MCF 10A (cell line): ENCODE data around the gene SH2D4B. TPM values are rescaled to one million over a fixed set of nuclear protein-coding genes. Genes with fewer than 3 reads are reported as not detected.

Experiments used
- BruUV-seq: library from RNA; stranded (reverse); fragments of 400-500 nt; replicated peaks from 2 replicates; lab custom pipeline; 2021; lab: Mats Ljungman, UMichigan
- CTCF ChIA-PET: fragments of 300-600 bp; sonication (Branson Sonifier 250); formaldehyde crosslinking; extraction: SDS; loops from one replicate; lab custom pipeline; 2021; ENCODE audit warnings: antibody characterized with exemption, inconsistent platforms; lab: Yijun Ruan, JAX
- POLR2A ChIA-PET: fragments of 300-600, 350-650 bp; sonication (Branson Sonifier 250); formaldehyde crosslinking; extraction: SDS; loops from one replicate; lab custom pipeline; 2020; ENCODE audit warnings: antibody characterized with exemption, inconsistent platforms; lab: Yijun Ruan, JAX
- DNase-seq: peaks from one replicate; pipeline ENCODE4 v3.0.0-alpha.2; 2018; ENCODE audit not compliant: unreplicated experiment
- H3K27ac Mint-ChIP-seq: one replicate; pipeline ENCODE4 v1.8.0; 2022; ENCODE audit warnings: mild to moderate bottlenecking, low read depth, mixed read lengths; ENCODE audit not compliant: unreplicated experiment
- H3K27me3 Mint-ChIP-seq: one replicate; pipeline ENCODE4 v1.8.0; 2022; ENCODE audit warnings: mixed read lengths; ENCODE audit not compliant: insufficient read depth, unreplicated experiment
- H3K36me3 Mint-ChIP-seq: one replicate; pipeline ENCODE4 v1.8.0; 2022; ENCODE audit warnings: mild to moderate bottlenecking, moderate library complexity, mixed read lengths; ENCODE audit not compliant: insufficient read depth, unreplicated experiment
- H3K4me1 Mint-ChIP-seq: one replicate; pipeline ENCODE4 v1.8.0; 2022; ENCODE audit warnings: mixed read lengths; ENCODE audit not compliant: insufficient read depth, unreplicated experiment
- H3K4me3 Mint-ChIP-seq: one replicate; pipeline ENCODE4 v1.8.0; 2022; ENCODE audit warnings: mild to moderate bottlenecking, moderate library complexity, mixed read lengths; ENCODE audit not compliant: unreplicated experiment
- H3K9me3 Mint-ChIP-seq: one replicate; pipeline ENCODE4 v1.8.0; 2022; ENCODE audit warnings: mixed read lengths; ENCODE audit not compliant: unreplicated experiment
- intact Hi-C: fragments of 100-400 bp; cut with micrococcal nuclease; formaldehyde crosslinking; loops from 2 replicates; pipeline ENCODE4 v1.14.1; 2022
- total RNA-seq: library from RNA; stranded (reverse); gene quantifications from 2 replicates; pipeline ENCODE4 v1.2.3, GENCODE V29; 2022
- TF ChIP-seq, protein P1 (sequence below): fragments of 200-600 bp; IDR thresholded peaks from one replicate; pipeline ENCODE4 v1.8.0; 2022; ENCODE audit warnings: antibody characterized with exemption, mild to moderate bottlenecking; ENCODE audit not compliant: unreplicated experiment

SH2D4B gene
- total RNA-seq, 1 experiment from 2014 or later: not detected

GRCh38 chr10:80664071-80664680, 126.5 kb downstream of the SH2D4B start:
- ChIA-PET POLR2A (interaction anchor here (0.6 kb wide), 1 partner anchor 191 kb away, joined by 3 read pairs; no protein-coding TSS in a partner anchor), CTCF (interaction anchor here (0.6 to 6.3 kb wide), 47 partner anchors 8 to 1900 kb away, joined by 3 to 127 read pairs (median 4); no protein-coding TSS in a partner anchor)
- no TSS peak for BruUV-seq
- H3K4me3 Mint-ChIP-seq: no peak overlapping the region
- H3K4me1 Mint-ChIP-seq: no peaks in the 10 kb centered on the region
- no peaks in the 10 kb centered on the region for H3K36me3 Mint-ChIP-seq
- peaks cover 25% of the 10 kb centered on the region for H3K27me3 Mint-ChIP-seq
- H3K27ac Mint-ChIP-seq: no peak overlapping the region
- DNase-seq: peak; percentile 78
- TF ChIP-seq, protein P1, sequence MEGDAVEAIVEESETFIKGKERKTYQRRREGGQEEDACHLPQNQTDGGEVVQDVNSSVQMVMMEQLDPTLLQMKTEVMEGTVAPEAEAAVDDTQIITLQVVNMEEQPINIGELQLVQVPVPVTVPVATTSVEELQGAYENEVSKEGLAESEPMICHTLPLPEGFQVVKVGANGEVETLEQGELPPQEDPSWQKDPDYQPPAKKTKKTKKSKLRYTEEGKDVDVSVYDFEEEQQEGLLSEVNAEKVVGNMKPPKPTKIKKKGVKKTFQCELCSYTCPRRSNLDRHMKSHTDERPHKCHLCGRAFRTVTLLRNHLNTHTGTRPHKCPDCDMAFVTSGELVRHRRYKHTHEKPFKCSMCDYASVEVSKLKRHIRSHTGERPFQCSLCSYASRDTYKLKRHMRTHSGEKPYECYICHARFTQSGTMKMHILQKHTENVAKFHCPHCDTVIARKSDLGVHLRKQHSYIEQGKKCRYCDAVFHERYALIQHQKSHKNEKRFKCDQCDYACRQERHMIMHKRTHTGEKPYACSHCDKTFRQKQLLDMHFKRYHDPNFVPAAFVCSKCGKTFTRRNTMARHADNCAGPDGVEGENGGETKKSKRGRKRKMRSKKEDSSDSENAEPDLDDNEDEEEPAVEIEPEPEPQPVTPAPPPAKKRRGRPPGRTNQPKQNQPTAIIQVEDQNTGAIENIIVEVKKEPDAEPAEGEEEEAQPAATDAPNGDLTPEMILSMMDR: peak; percentile 94
- no peaks in the 10 kb centered on the region for H3K9me3 Mint-ChIP-seq
- intact Hi-C loops: loop anchor here (1.0 to 10.0 kb wide), 3 partner anchors 127 to 351 kb away; partner anchors contain the start of gene SH2D4B

DNA sequence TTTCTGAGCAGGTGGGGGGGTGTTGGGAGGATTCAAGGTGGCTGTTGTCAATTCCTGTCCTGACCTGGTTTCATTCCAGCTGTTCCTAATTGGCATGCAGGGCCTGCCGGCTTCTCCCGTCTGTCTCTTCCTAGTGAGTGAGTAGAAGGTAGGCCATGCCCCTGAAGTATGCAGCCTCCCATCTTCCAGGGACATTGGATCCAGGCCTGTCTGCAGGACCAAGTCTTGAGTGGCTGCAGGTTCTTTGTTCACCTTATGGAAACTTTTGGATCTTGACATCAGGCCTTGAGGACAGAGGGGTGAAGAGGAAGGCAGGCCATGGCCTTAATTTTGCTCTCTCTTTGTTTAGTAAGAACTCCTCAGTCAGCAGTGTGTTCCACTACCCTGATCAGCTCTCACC, 131.8 kb downstream of the SH2D4B start:
- intact Hi-C loops: loop anchor here (10.0 kb wide), 1 partner anchor 345 kb away; no protein-coding TSS in a partner anchor
- no peak for DNase-seq
- Mint-ChIP-seq H3K27ac (no peak overlapping the region), H3K4me1 (no peaks in the 10 kb centered on the region), H3K4me3 (no peak overlapping the region), H3K36me3 (no peaks in the 10 kb centered on the region), H3K9me3 (no peaks in the 10 kb centered on the region), H3K27me3 (peaks cover 25% of the 10 kb centered on the region)
- POLR2A ChIA-PET: no interaction called here
- TF ChIP-seq, protein P1: no peak
- CTCF ChIA-PET: interaction anchor here (0.6 to 2.6 kb wide), 3 partner anchors 255 to 324 kb away, joined by 3 to 13 read pairs (median 4); no protein-coding TSS in a partner anchor
- no TSS peak for BruUV-seq

GRCh38 chr10:80670774-80671173, 133.1 kb downstream of the SH2D4B start:
- no TSS peak for BruUV-seq
- CTCF ChIA-PET: interaction anchor here (0.6 to 3.2 kb wide), 4 partner anchors 8 to 1168 kb away, joined by 3 to 50 read pairs (median 6); no protein-coding TSS in a partner anchor

GRCh38 chr10:80671847-80672246, 134.1 kb downstream of the SH2D4B start:
- Mint-ChIP-seq H3K36me3 (peaks cover 6% of the 10 kb centered on the region), H3K4me1 (no peaks in the 10 kb centered on the region), H3K4me3 (no peak overlapping the region), H3K27me3 (peaks cover 15% of the 10 kb centered on the region), H3K9me3 (no peaks in the 10 kb centered on the region), H3K27ac (no peak overlapping the region)
- no peak for DNase-seq
- intact Hi-C loops: no loop called here
- CTCF ChIA-PET: interaction anchor here (0.7 to 3.2 kb wide), 7 partner anchors 9 to 1167 kb away, joined by 4 to 50 read pairs (median 7); no protein-coding TSS in a partner anchor
- BruUV-seq: no TSS peak
- TF ChIP-seq, protein P1: no peak
- POLR2A ChIA-PET: no interaction called here

More at GRCh38 chr10:80670774-80671173, 133.1 kb downstream of the SH2D4B start:
- no peak overlapping the region for H3K4me3 Mint-ChIP-seq
- intact Hi-C loops: no loop called here
- peaks cover 24% of the 10 kb centered on the region for H3K27me3 Mint-ChIP-seq
- TF ChIP-seq, protein P1: no peak
- POLR2A ChIA-PET: interaction anchor here (0.9 kb wide), 1 partner anchor 8 kb away, joined by 3 read pairs; no protein-coding TSS in a partner anchor
- H3K27ac Mint-ChIP-seq: no peak overlapping the region
- no peaks in the 10 kb centered on the region for H3K4me1 Mint-ChIP-seq
- H3K36me3 Mint-ChIP-seq: no peaks in the 10 kb centered on the region
- DNase-seq: no peak
- no peaks in the 10 kb centered on the region for H3K9me3 Mint-ChIP-seq
